ENCODE measurements around the gene LDLRAD3. TPM values are rescaled to one million over a fixed set of nuclear protein-coding genes. Genes with fewer than 3 reads are reported as not detected.

Gene LDLRAD3
- polyA plus RNA-seq, 3 donors, result 7.3 to 14.1 (median 10.4) TPM

GRCh38 chr11:36057379-36058042 is 113.6 kb downstream of the LDLRAD3 start:
- peaks cover 0 to 2% (median 2%) of the 10 kb centered on the region in 3 donors for H3K27me3 Mint-ChIP-seq (ENCODE audit: low read depth in 3 of 3)
- Histone ChIP-seq H3K27me3 (ENCODE audit: control insufficient read depth in 2 of 2, insufficient read depth in 2 of 2, low read length in 2 of 2) (no peaks in the 10 kb centered on the region), H4K20me1 (ENCODE audit: insufficient read depth, low read length) (peaks cover 3% of the 10 kb centered on the region), H3K4me3 (replicated peaks in 1 of 3; ENCODE audit: low read depth in 2 of 3, low read length in 3 of 3) (no peak overlapping the region), H2AFZ (ENCODE audit: insufficient read depth, low read depth, low read length, poor library complexity, severe bottlenecking) (no peak overlapping the region), H3K4me1 (ENCODE audit: control insufficient read depth in 1 of 2, insufficient read depth in 2 of 2, low read length in 2 of 2) (peaks cover 3 to 14% of the 10 kb centered on the region in 2 donors), H3K9me3 (replicated peaks in 1 of 2; ENCODE audit: control insufficient read depth in 1 of 2, insufficient read depth in 1 of 2, low read length in 2 of 2) (no peaks in the 10 kb centered on the region), H3K36me3 (replicated peaks in 1 of 2; ENCODE audit: control insufficient read depth in 1 of 2, insufficient read depth in 2 of 2, low read length in 2 of 2) (no peaks in the 10 kb centered on the region), H3K27ac (ENCODE audit: low read depth in 1 of 2, low read length in 2 of 2) (no peak overlapping the region), H3K4me2 (replicated peaks; ENCODE audit: extremely low read depth, low read length, poor library complexity, severe bottlenecking) (no peak overlapping the region), H3K9ac (ENCODE audit: insufficient read depth, low read length, poor library complexity, severe bottlenecking) (no peak overlapping the region), H3K79me2 (ENCODE audit: insufficient read depth, low read length) (no peaks in the 10 kb centered on the region)
- H3K4me3 Mint-ChIP-seq, result no peak overlapping the region
- intact Hi-C loops (cut with micrococcal nuclease), result no loop called here
- H3K36me3 Mint-ChIP-seq, result peaks cover 8 to 9% of the 10 kb centered on the region in 2 donors
- no peak for TF ChIP-seq CTCF (IDR thresholded peaks at IDR 0.05)
- H3K9me3 Mint-ChIP-seq, result peaks cover 6 to 14% (median 11%) of the 10 kb centered on the region in 7 donors
- H3K4me1 Mint-ChIP-seq, result peaks cover 20% of the 10 kb centered on the region
- WGBS (ENCODE audit: insufficient coverage), result 74% methylated on average over 7 of the region's 9 CpGs
- no peak overlapping the region for H3K27ac Mint-ChIP-seq
- no peak for DNase-seq

GRCh38 chr11:36059660-36060059 is 115.8 kb downstream of the LDLRAD3 start:
- Mint-ChIP-seq H3K4me3 (no peak overlapping the region), H3K36me3 (peaks cover 8 to 9% of the 10 kb centered on the region in 2 donors), H3K27me3 (ENCODE audit: low read depth in 3 of 3) (peaks cover 0 to 2% (median 2%) of the 10 kb centered on the region in 3 donors), H3K4me1 (peaks cover 30% of the 10 kb centered on the region), H3K9me3 (peaks cover 6 to 16% (median 14%) of the 10 kb centered on the region in 7 donors), H3K27ac (peak overlapping the region in 4 of 7 donors; percentile 0 to 76 (median 24))
- intact Hi-C loops (cut with micrococcal nuclease), result no loop called here
- no peak overlapping the region for H3K27ac ChIP-seq (ENCODE audit: low read depth in 1 of 2, low read length in 2 of 2)
- DNase-seq, result no peak
- no peaks in the 10 kb centered on the region for H3K27me3 ChIP-seq (ENCODE audit: control insufficient read depth in 2 of 2, insufficient read depth in 2 of 2, low read length in 2 of 2)
- no peaks in the 10 kb centered on the region for H3K36me3 ChIP-seq (replicated peaks in 1 of 2; ENCODE audit: control insufficient read depth in 1 of 2, insufficient read depth in 2 of 2, low read length in 2 of 2)
- H3K4me1 ChIP-seq (ENCODE audit: control insufficient read depth in 1 of 2, insufficient read depth in 2 of 2, low read length in 2 of 2), result peaks cover 3 to 14% of the 10 kb centered on the region in 2 donors
- no peaks in the 10 kb centered on the region for H3K9me3 ChIP-seq (replicated peaks in 1 of 2; ENCODE audit: control insufficient read depth in 1 of 2, insufficient read depth in 1 of 2, low read length in 2 of 2)
- no peak overlapping the region for H3K4me2 ChIP-seq (replicated peaks; ENCODE audit: extremely low read depth, low read length, poor library complexity, severe bottlenecking)
- peaks cover 3% of the 10 kb centered on the region for H4K20me1 ChIP-seq (ENCODE audit: insufficient read depth, low read length)
- H3K79me2 ChIP-seq (ENCODE audit: insufficient read depth, low read length), result no peaks in the 10 kb centered on the region
- no peak overlapping the region for H2AFZ ChIP-seq (ENCODE audit: insufficient read depth, low read depth, low read length, poor library complexity, severe bottlenecking)
- no peak overlapping the region for H3K4me3 ChIP-seq (replicated peaks in 1 of 3; ENCODE audit: low read depth in 2 of 3, low read length in 3 of 3)
- TF ChIP-seq CTCF (IDR thresholded peaks at IDR 0.05), result no peak
- H3K9ac ChIP-seq (ENCODE audit: insufficient read depth, low read length, poor library complexity, severe bottlenecking), result no peak overlapping the region
- 100% methylated on average over 3 of the region's 4 CpGs for WGBS (ENCODE audit: insufficient coverage)
